ES-I3 (cell line): ENCODE data around the gene APOBEC3F.
"Not testable (repeated sequence)": the region's sequence is repeated elsewhere in the genome, so short reads cannot be mapped to it uniquely, and the experiment has no call there.

Experiments used
- H3K36me3 ChIP-seq: 2 replicates; pipeline ENCODE4 v1.6.1; 2013; ENCODE audit warnings: mild to moderate bottlenecking, low read length, control low read depth, moderate library complexity; ENCODE audit not compliant: insufficient read depth
- H3K4me1 ChIP-seq: 2 replicates; pipeline ENCODE4 v1.6.1; 2013; ENCODE audit warnings: mild to moderate bottlenecking, control low read depth, low read length; ENCODE audit not compliant: insufficient read depth
- H3K9ac ChIP-seq: 2 replicates; pipeline ENCODE4 v1.6.1; 2013; ENCODE audit warnings: low read depth, mild to moderate bottlenecking, low read length, moderate library complexity
- H3K9me3 ChIP-seq: 2 replicates; pipeline ENCODE4 v1.6.1; 2013; ENCODE audit warnings: mild to moderate bottlenecking, low read length, moderate library complexity; ENCODE audit not compliant: control insufficient read depth, insufficient read depth

APOBEC3F gene

GRCh38 chr22:39040538-39041296 lies at the start of gene APOBEC3F:
APOBEC3F (plus strand) TSS chr22:39040864; CDS start chr22:39040961, 97 bp downstream.
- H3K9me3 ChIP-seq, H3K36me3 ChIP-seq: not testable (repeated sequence)
- H3K9ac ChIP-seq = peak within 1 kb of the TSS; percentile 75
- peaks cover 20% of the 10 kb centered on the region; the same call in 1 of the 2 replicates for H3K4me1 ChIP-seq

GRCh38 chr22:38992871-38993371 lies 47.7 kb upstream of the APOBEC3F start:
- H3K4me1 ChIP-seq, H3K36me3 ChIP-seq, H3K9ac ChIP-seq, H3K9me3 ChIP-seq: not testable (repeated sequence)

GRCh38 chr22:38996105-38996504 lies 44.6 kb upstream of the APOBEC3F start:
- Histone ChIP-seq H3K4me1 (peaks cover 6% of the 10 kb centered on the region; the same call in 1 of the 2 replicates), H3K9ac (no peak overlapping the region), H3K36me3 (no peaks in the 10 kb centered on the region), H3K9me3 (0 out of 2 replicates have a peak, but pooled peaks cover 2% of the 10 kb centered on the region)

GRCh38 chr22:38997518-38997917 lies 43.1 kb upstream of the APOBEC3F start:
- Histone ChIP-seq H3K9me3 (0 out of 2 replicates have a peak, but pooled peaks cover 2% of the 10 kb centered on the region), H3K36me3 (no peaks in the 10 kb centered on the region), H3K9ac (no peak overlapping the region), H3K4me1 (peaks cover 6% of the 10 kb centered on the region; the same call in 1 of the 2 replicates)

GRCh38 chr22:39003165-39003638 lies 37.5 kb upstream of the APOBEC3F start:
- Histone ChIP-seq H3K36me3 (no peaks in the 10 kb centered on the region), H3K9me3 (no peaks in the 10 kb centered on the region), H3K4me1 (peaks cover 4% of the 10 kb centered on the region), H3K9ac (no peak overlapping the region)

- H3K4me1 ChIP-seq = peaks cover 4% of the 10 kb centered on the region
- no peak overlapping the region for H3K9ac ChIP-seq
- no peaks in the 10 kb centered on the region for H3K9me3 ChIP-seq
- no peaks in the 10 kb centered on the region for H3K36me3 ChIP-seq
Observed at GRCh38 chr22:39007177-39007576, 33.5 kb upstream of the APOBEC3F start.

- H3K9me3 ChIP-seq, H3K4me1 ChIP-seq, H3K36me3 ChIP-seq, H3K9ac ChIP-seq: not testable (repeated sequence)
Observed at GRCh38 chr22:39008271-39008850, 32.3 kb upstream of the APOBEC3F start.

- Histone ChIP-seq H3K36me3 (no peaks in the 10 kb centered on the region), H3K9me3 (no peaks in the 10 kb centered on the region), H3K9ac (no peak overlapping the region), H3K4me1 (peaks cover 14% of the 10 kb centered on the region)
Observed at GRCh38 chr22:39010946-39011345, 29.7 kb upstream of the APOBEC3F start.

- Histone ChIP-seq H3K9me3 (no peaks in the 10 kb centered on the region), H3K36me3 (no peaks in the 10 kb centered on the region), H3K9ac (no peak overlapping the region), H3K4me1 (peaks cover 14% of the 10 kb centered on the region)
Observed at GRCh38 chr22:39012533-39013511, 27.8 kb upstream of the APOBEC3F start.

- not testable (repeated sequence) for H3K9ac ChIP-seq, H3K36me3 ChIP-seq, H3K9me3 ChIP-seq
- H3K4me1 ChIP-seq = peaks cover 14% of the 10 kb centered on the region
Observed at GRCh38 chr22:39013561-39013941, 27.1 kb upstream of the APOBEC3F start.

GRCh38 chr22:39013942-39014722 lies 26.5 kb upstream of the APOBEC3F start, which contains the start of gene APOBEC3C:
APOBEC3C (plus strand) TSS chr22:39014257; CDS start chr22:39014363, 106 bp downstream.
- Histone ChIP-seq H3K4me1 (peaks cover 14% of the 10 kb centered on the region), H3K36me3 (no peaks in the 10 kb centered on the region), H3K9me3 (no peaks in the 10 kb centered on the region), H3K9ac (peak within 1 kb of the TSS; percentile 60)

- H3K9ac ChIP-seq = peak overlapping the region; percentile 60
- not testable (repeated sequence) for H3K36me3 ChIP-seq, H3K9me3 ChIP-seq
- H3K4me1 ChIP-seq = peaks cover 14% of the 10 kb centered on the region
Observed at GRCh38 chr22:39014723-39015121, 25.9 kb upstream of the APOBEC3F start.

GRCh38 chr22:39016592-39016991 lies 24.1 kb upstream of the APOBEC3F start:
- Histone ChIP-seq H3K9me3 (no peaks in the 10 kb centered on the region), H3K36me3 (no peaks in the 10 kb centered on the region), H3K4me1 (peaks cover 15% of the 10 kb centered on the region), H3K9ac (no peak overlapping the region)
